ENCODE results near the gene ZNF22.

DNA sequence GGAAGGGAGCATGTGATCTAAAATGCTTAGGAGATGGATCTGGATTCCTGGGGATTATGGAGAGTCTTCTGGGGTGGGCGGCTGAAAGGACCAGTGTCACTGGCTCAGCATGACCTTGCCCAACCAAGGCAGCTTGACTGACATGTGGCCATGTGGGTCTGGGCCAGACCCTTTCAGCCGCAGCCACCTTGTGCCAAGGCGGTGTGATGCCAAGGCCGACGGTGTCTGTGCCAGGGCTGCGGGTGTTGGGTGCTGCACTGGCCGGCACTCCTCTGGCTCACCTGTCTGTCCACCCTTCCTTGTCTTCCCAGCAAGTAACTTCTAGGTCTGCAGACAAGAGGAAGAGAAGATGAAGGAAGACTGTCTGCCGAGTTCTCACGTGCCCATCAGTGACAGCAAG, 30.9 kb upstream of the ZNF22 start:
- TF ChIP-seq, protein P1, sequence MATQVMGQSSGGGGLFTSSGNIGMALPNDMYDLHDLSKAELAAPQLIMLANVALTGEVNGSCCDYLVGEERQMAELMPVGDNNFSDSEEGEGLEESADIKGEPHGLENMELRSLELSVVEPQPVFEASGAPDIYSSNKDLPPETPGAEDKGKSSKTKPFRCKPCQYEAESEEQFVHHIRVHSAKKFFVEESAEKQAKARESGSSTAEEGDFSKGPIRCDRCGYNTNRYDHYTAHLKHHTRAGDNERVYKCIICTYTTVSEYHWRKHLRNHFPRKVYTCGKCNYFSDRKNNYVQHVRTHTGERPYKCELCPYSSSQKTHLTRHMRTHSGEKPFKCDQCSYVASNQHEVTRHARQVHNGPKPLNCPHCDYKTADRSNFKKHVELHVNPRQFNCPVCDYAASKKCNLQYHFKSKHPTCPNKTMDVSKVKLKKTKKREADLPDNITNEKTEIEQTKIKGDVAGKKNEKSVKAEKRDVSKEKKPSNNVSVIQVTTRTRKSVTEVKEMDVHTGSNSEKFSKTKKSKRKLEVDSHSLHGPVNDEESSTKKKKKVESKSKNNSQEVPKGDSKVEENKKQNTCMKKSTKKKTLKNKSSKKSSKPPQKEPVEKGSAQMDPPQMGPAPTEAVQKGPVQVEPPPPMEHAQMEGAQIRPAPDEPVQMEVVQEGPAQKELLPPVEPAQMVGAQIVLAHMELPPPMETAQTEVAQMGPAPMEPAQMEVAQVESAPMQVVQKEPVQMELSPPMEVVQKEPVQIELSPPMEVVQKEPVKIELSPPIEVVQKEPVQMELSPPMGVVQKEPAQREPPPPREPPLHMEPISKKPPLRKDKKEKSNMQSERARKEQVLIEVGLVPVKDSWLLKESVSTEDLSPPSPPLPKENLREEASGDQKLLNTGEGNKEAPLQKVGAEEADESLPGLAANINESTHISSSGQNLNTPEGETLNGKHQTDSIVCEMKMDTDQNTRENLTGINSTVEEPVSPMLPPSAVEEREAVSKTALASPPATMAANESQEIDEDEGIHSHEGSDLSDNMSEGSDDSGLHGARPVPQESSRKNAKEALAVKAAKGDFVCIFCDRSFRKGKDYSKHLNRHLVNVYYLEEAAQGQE (IDR thresholded peaks at IDR 0.05; ENCODE audit: low read depth) = no peak
- TF ChIP-seq, protein P2, sequence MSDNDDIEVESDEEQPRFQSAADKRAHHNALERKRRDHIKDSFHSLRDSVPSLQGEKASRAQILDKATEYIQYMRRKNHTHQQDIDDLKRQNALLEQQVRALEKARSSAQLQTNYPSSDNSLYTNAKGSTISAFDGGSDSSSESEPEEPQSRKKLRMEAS (IDR thresholded peaks at IDR 0.05) = no peak
- TF ChIP-seq JUND (IDR thresholded peaks at IDR 0.05) (no peak), POLR2A (IDR thresholded peaks at IDR 0.05; ENCODE audit: borderline replicate concordance, extremely low read depth, insufficient read depth, insufficient read length) (no peak), SP1 (IDR thresholded peaks at IDR 0.05; ENCODE audit: low read depth) (no peak), EZH2 (IDR thresholded peaks at IDR 0.05) (no peak), ZNF274 (IDR thresholded peaks at IDR 0.05; ENCODE audit: low read depth, low read length) (no peak), SIN3A (IDR thresholded peaks at IDR 0.05; ENCODE audit: low read depth) (no peak)
- TF ChIP-seq, protein P3, sequence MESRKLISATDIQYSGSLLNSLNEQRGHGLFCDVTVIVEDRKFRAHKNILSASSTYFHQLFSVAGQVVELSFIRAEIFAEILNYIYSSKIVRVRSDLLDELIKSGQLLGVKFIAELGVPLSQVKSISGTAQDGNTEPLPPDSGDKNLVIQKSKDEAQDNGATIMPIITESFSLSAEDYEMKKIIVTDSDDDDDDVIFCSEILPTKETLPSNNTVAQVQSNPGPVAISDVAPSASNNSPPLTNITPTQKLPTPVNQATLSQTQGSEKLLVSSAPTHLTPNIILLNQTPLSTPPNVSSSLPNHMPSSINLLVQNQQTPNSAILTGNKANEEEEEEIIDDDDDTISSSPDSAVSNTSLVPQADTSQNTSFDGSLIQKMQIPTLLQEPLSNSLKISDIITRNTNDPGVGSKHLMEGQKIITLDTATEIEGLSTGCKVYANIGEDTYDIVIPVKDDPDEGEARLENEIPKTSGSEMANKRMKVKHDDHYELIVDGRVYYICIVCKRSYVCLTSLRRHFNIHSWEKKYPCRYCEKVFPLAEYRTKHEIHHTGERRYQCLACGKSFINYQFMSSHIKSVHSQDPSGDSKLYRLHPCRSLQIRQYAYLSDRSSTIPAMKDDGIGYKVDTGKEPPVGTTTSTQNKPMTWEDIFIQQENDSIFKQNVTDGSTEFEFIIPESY (IDR thresholded peaks at IDR 0.05; ENCODE audit: extremely low read depth, insufficient replicate concordance, low read length) = no peak
